ENCODE data around the gene GLI1. TPM values are rescaled to one million over a fixed set of nuclear protein-coding genes. Genes with fewer than 3 reads are reported as not detected.
"Not testable (repeated sequence)": the region's sequence is repeated elsewhere in the genome, so short reads cannot be mapped to it uniquely, and the experiment has no call there.

GLI1 gene
- total RNA-seq, 1 donor from 2014 or later: 0.77 TPM

DNA sequence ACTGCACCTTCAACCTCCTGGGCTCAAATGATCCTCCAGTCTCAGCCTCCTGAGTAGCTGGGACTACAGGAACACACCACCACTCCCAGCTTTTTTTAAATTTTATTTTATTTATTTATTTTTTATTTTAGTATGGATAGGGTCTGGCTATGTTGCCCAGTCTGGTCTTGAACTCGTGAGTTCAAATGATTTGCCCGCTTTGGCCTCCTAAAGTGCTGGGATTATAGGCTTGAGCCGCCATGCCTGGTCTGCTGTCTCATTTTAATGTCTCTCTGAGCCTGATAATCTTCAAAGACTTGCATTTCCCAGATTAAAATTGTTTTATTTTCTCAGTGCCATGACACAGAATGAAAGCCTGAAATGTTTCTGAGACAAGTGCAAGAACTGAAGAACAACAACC is 26.2 kb upstream of the GLI1 start:
- Mint-ChIP-seq H3K27ac (ENCODE audit: unreplicated experiment) (no peak overlapping the region), H3K27me3 (ENCODE audit: unreplicated experiment) (peaks cover 9% of the 10 kb centered on the region), H3K9me3 (ENCODE audit: unreplicated experiment) (no peaks in the 10 kb centered on the region), H3K4me3 (ENCODE audit: unreplicated experiment) (no peak overlapping the region), H3K36me3 (ENCODE audit: low read depth, unreplicated experiment) (peaks cover 3% of the 10 kb centered on the region), H3K4me1 (ENCODE audit: unreplicated experiment) (peaks cover 16% of the 10 kb centered on the region)
- no peak for DNase-seq (ENCODE audit: low spot score)
- no peak for TF ChIP-seq CTCF (IDR thresholded peaks at IDR 0.05; ENCODE audit: unreplicated experiment)

GRCh38 chr12:57434517-57435223 is 24.9 kb upstream of the GLI1 start, which contains the start of gene INHBC:
Gene INHBC (plus strand): TSS chr12:57434784. CDS start chr12:57434887, 103 bp downstream.
- Mint-ChIP-seq H3K4me1 (ENCODE audit: unreplicated experiment) (peaks cover 10% of the 10 kb centered on the region), H3K27ac (ENCODE audit: unreplicated experiment) (no peak within 1 kb of the TSS), H3K36me3 (ENCODE audit: low read depth, unreplicated experiment) (peaks cover 3% of the 10 kb centered on the region), H3K4me3 (ENCODE audit: unreplicated experiment) (no peak within 1 kb of the TSS), H3K9me3 (ENCODE audit: unreplicated experiment) (no peaks in the 10 kb centered on the region), H3K27me3 (ENCODE audit: unreplicated experiment) (peaks cover 7% of the 10 kb centered on the region)
- DNase-seq (ENCODE audit: low spot score): no peak
- no peak for TF ChIP-seq CTCF (IDR thresholded peaks at IDR 0.05; ENCODE audit: unreplicated experiment)

DNA sequence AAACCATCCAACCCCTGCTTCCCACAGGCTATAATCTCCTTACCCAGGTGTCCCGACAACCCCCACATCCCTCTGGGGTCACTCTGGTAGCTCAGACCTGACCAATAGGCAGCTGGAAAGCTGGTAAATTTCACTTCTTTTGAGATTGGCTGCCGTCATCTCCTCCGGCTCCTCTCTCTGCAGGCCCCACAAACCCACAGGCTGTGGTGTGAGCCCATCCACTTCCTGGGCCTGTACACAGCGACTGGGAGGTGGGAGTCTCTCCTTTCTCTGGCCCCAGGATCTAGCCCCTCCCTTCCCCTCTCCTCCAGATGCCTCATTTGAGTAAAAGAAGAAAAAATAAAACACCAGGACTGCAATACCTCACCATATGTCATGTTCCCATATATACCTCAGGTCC is 24.3 kb upstream of the GLI1 start:
- DNase-seq (ENCODE audit: low spot score): no peak
- H3K9me3 Mint-ChIP-seq (ENCODE audit: unreplicated experiment): no peaks in the 10 kb centered on the region
- H3K36me3 Mint-ChIP-seq (ENCODE audit: low read depth, unreplicated experiment): peaks cover 3% of the 10 kb centered on the region
- no peak overlapping the region for H3K27ac Mint-ChIP-seq (ENCODE audit: unreplicated experiment)
- H3K27me3 Mint-ChIP-seq (ENCODE audit: unreplicated experiment): peaks cover 4% of the 10 kb centered on the region
- no peak overlapping the region for H3K4me3 Mint-ChIP-seq (ENCODE audit: unreplicated experiment)
- no peak for TF ChIP-seq CTCF (IDR thresholded peaks at IDR 0.05; ENCODE audit: unreplicated experiment)
- peaks cover 5% of the 10 kb centered on the region for H3K4me1 Mint-ChIP-seq (ENCODE audit: unreplicated experiment)

DNA sequence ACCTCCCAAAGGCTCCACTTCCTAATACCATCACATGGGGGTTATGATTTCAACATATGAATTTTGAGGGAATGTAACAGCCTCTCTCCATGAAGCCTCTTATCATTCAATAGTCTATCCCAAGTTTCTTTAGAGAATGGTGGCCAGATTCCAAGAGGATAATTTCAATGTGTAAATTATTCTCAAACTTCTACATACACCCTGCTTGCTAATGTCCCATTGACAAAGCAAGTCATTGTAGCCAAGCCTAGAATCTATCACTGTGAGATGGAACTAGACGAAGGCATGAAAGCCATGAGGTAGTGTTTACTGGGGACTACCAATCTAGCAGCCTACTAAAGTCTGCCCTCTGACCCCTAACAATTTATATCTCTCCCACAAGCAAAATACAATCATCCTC is 21.2 kb upstream of the GLI1 start:
- peaks cover 3% of the 10 kb centered on the region for H3K27me3 Mint-ChIP-seq (ENCODE audit: unreplicated experiment)
- DNase-seq (ENCODE audit: low spot score): no peak
- TF ChIP-seq CTCF (IDR thresholded peaks at IDR 0.05; ENCODE audit: unreplicated experiment): no peak
- no peaks in the 10 kb centered on the region for H3K9me3 Mint-ChIP-seq (ENCODE audit: unreplicated experiment)
- H3K4me3 Mint-ChIP-seq (ENCODE audit: unreplicated experiment): no peak overlapping the region
- H3K4me1 Mint-ChIP-seq (ENCODE audit: unreplicated experiment): peaks cover 4% of the 10 kb centered on the region
- no peaks in the 10 kb centered on the region for H3K36me3 Mint-ChIP-seq (ENCODE audit: low read depth, unreplicated experiment)
- no peak overlapping the region for H3K27ac Mint-ChIP-seq (ENCODE audit: unreplicated experiment)

DNA sequence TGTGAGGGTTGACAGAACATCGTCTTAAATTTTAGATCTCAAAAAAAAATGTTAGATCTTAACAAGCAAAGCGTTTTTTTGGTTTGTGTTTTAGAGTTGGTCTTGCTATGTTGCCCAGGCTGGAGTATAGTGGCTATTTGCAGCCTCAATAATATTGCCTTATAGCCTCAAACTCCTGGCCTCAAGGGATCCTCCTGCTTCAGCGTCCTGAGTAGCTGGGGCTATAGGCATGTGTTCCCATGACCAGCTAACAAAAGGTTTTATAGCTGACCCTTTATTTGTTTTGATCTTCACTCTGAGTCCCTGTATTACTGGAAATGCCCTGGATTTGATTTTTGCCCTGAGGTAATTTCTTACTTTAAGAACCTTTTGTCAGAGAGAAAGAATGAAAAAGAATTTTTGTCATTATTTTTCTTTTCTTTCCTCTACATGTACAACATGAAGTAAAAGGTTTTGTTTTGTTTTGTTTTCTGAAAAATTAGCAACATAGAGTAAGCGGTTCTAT is 19.8 kb upstream of the GLI1 start:
- DNase-seq (ENCODE audit: low spot score): no peak
- peaks cover 2% of the 10 kb centered on the region for H3K27me3 Mint-ChIP-seq (ENCODE audit: unreplicated experiment)
- H3K27ac Mint-ChIP-seq (ENCODE audit: unreplicated experiment): no peak overlapping the region
- peaks cover 4% of the 10 kb centered on the region for H3K4me1 Mint-ChIP-seq (ENCODE audit: unreplicated experiment)
- no peaks in the 10 kb centered on the region for H3K9me3 Mint-ChIP-seq (ENCODE audit: unreplicated experiment)
- no peak for TF ChIP-seq CTCF (IDR thresholded peaks at IDR 0.05; ENCODE audit: unreplicated experiment)
- no peak overlapping the region for H3K4me3 Mint-ChIP-seq (ENCODE audit: unreplicated experiment)
- no peaks in the 10 kb centered on the region for H3K36me3 Mint-ChIP-seq (ENCODE audit: low read depth, unreplicated experiment)

- H3K4me3 Mint-ChIP-seq (ENCODE audit: unreplicated experiment); H3K36me3 Mint-ChIP-seq (ENCODE audit: low read depth, unreplicated experiment); H3K27ac Mint-ChIP-seq (ENCODE audit: unreplicated experiment); DNase-seq (ENCODE audit: low spot score); H3K4me1 Mint-ChIP-seq (ENCODE audit: unreplicated experiment); H3K9me3 Mint-ChIP-seq (ENCODE audit: unreplicated experiment); H3K27me3 Mint-ChIP-seq (ENCODE audit: unreplicated experiment): not testable (repeated sequence)
Measured at GRCh38 chr12:57441393-57441792, 18.2 kb upstream of the GLI1 start.

Measured in endothelial cell (in vitro differentiated cells).